DMS114 treated with DMSO at 0.1 percent for 48 hours (cell line): ENCODE data around the gene RRM1.
"Not testable (repeated sequence)": the region's sequence is repeated elsewhere in the genome, so short reads cannot be mapped to it uniquely, and the experiment has no call there.

Source experiments
- DNase-seq: peaks from one replicate; lab custom pipeline; 2025; ENCODE audit not compliant: unreplicated experiment; lab: John Stamatoyannopoulos, UW

Gene RRM1

GRCh38 chr11:4134806-4135205, 40.2 kb downstream of the RRM1 start:
- DNase-seq = no peak

- no peak for DNase-seq
Observed at GRCh38 chr11:4138497-4138896, 43.9 kb downstream of the RRM1 start.

DNA sequence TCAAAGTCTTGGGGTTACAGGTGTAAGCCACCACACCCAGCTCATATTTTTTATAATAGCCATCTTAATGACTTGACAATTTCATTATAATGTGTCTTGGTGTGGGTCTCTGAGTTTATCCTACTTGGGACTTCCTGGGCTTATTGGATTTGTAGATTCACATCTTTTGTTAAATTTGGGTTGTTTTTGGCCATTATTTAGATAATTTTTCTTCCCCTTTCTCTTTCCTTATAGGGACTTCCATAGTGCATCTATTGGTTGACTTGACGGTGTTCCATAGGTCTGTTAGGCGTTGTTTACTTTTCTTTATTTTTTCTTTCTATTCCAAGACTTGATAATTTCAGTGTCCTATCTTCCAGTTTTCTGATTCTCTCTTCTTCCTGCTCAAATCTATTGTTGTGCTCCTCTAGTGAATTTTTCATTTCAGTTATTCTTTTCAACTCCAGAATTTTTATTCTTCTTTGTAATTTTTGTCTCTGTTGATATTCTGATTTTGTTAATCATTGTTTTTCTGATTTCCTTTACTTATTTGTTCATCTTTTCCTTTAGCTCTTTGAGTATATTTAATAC, 45.6 kb downstream of the RRM1 start:
- no peak for DNase-seq

GRCh38 chr11:4146070-4146771, 51.6 kb downstream of the RRM1 start:
- DNase-seq = no peak

DNA sequence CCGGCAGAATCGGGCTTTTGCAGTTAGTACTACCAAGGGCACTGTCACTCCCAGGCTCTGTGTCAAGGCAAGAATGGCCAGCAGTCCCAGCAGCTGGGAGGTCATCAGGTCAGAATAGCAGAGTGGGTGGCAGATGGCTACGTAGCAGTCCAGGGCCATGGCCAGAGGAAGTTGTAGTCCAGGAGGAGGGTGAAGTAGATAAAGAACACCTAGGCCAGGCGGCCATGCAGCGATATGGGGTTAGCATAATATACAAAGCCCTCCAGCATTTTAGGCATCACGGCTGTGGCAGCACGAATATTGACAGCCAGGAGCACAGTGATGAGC, 52.1 kb downstream of the RRM1 start:
- DNase-seq = no peak

DNA sequence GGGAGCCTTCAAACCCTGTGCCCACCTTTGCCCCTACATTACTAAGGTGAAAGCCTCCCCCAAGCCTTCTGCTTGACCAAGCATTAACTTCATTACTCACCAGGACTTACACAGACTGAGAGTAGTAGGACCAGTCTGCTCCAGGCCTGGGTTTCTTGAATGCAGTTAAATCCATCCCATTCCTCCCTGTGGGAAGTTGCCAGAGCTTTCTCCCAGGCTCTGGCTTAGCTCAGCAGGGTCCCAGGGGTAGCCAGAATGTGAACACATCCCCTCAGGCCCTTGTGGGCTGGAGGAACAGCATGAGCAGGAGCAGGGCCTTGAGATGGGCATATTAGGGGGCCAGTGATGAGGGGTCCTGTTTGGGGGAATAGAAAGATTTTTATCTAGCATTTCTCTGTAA, 59.9 kb downstream of the RRM1 start:
- no peak for DNase-seq

GRCh38 chr11:4156571-4156970, 62.0 kb downstream of the RRM1 start:
- no peak for DNase-seq

- not testable (repeated sequence) for DNase-seq
Observed at GRCh38 chr11:4158818-4159217, 64.2 kb downstream of the RRM1 start.

DNA sequence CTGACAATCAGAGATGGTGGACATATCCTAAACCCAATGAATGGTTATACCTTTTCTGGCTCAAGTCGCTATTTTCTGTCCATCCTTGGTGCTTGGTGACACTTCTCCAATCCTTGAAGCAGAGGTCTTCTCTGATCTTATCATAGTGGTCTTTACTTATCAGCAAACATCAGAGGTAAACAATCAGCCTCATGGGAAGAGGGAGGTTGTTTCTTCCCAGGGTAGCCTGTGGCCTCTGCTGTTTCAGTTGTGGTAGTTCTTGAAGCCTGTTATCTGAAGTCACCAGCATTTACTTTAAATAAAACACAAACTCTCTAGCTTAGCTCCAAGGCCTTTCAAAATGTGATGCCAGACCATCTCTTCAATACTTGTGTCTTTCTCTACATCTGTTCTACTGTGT, 66.7 kb downstream of the RRM1 start:
- no peak for DNase-seq

- no peak for DNase-seq
Observed at GRCh38 chr11:4164884-4165590, 70.4 kb downstream of the RRM1 start.

DNA sequence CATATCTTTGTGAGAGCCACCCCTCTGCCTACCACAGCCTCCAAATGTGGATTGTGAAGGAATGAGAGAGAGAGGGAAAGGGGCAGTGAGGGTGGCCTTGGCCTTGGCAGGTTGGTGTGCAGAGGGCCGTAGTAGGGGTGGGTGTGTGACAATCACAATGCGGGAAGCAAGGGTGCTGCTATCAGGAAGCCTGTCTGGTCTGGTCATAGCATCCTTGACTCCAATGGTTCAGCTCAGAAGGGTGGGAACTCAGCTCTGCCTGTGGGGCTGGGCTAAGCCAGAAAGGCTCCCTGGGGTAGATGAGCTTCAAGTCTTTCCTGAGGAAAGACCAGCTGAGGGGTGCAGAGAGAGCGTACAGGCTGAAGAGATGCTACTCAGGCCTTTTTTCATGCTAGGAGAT, 72.7 kb downstream of the RRM1 start:
- no peak for DNase-seq

GRCh38 chr11:4167758-4168157, 73.2 kb downstream of the RRM1 start:
- no peak for DNase-seq

DNA sequence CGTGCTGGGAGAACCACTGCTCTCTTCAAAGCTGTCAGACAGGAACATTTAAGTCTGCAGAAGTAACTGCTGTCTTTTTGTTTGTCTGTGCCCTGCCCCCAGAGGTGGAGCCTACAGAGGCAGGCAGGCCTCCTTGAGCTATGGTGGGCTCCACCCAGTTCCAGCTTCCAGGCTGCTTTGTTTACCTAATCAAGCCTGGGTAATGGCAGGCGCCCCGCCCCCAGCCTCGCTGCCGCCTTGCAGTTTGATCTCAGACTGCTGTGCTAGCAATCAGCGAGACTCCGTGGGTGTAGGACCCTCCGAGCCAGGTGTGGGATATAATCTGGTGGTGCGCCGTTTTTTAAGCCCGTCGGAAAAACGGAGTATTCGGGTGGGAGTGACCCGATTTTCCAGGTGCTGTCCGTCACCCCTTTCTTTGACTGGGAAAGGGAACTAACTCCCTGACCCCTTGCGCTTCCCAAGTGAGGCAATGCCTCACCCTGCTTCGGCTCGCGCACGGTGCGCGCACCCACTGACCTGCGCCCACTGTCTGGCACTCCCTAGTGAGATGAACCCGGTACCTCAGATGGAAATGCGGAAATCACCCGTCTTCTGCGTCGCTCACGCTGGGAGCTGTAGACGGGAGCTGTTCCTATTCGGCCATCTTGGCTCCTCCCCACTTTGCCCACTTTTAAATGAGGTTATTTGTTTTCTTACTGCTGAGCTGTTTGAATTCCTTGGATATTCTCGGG, 81.2 kb downstream of the RRM1 start:
- not testable (repeated sequence) for DNase-seq

DNA sequence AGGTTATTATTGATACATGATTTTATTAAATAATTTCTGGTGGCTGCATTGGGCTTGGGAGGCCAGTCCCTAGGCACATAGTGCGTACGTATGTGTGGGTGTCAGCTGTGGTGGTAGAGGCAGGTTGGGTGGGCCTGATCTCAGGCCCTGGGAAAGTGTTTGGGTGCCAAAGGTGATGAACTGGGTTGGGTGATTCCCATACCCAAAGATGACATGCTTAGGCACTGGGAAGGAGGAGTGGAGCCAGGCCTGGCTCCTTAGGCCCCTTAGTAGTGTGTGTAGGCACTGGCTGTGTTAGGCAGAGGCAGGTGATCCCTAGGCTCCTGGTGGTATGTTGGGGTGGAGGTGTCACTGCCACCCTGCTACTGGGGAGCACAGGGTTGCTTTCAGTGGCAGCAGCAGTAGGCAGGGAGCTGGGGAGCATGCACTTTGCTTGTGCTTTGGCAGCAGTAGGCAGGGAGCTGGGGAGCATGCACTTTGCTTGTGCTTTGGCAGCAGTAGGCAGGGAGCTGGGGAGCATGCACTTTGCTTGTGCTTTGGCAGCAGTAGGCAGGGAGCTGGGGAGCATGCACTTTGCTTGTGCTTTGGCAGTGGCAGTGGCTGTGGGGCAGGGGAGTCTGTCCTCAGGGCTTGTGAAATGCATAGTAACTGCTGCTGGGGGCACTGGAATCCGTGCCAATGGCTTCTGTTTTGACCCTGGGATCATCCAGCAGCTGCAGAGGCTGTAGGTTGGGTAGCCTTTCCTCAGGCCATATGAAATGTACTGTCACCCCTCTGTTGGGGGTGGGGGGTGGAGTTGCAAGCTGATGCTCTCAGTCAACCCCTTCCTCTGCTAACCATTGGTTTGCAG, 84.4 kb downstream of the RRM1 start:
- DNase-seq = no peak

GRCh38 chr11:4180441-4181183, 86.0 kb downstream of the RRM1 start:
- DNase-seq = no peak

DNA sequence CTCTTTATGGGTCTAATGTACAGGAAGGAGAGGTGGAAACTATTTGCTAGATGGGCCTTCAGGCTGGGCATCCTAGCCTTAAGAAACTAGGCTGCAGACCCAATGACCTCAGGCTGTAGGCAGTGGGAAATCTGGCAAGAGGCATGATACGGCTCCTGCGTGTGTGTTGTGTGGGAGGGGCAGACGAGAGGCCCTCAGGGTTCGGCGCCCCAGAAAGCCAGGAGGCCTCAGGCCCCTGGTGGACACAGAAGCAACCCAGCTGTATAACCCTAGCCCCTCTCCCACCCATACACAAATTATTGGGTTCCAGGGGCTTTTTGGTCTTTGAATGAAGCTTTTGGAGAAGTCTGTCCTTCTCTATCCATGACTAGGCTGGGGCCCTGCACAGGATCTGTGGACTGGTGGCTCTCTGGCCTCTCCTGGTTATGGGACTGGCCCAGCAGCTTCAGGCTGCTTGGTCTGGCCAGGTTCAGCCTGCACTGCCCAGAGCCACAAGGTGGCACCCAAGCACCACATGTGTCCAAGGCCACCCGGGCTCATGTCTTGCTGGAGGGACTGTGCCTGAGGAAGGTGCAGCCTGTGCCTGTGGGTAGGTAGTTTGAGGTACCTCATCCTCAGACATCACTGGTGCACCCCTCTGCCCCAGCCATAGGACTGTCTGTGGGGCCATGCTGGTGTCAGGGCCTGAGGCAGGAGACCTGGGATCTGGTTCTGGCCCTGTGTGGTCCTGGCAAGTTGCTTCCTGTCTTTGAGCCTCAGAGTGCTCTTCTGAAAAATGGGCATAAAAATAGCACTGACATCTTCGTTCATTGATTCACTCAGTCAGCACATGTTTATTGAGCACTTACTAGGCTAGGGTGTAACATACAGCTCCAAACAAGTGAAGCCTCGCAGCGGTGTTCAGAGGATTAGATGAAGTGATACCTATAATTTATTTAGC, 87.5 kb downstream of the RRM1 start:
- DNase-seq = peak; percentile 13

- DNase-seq = no peak
Observed at GRCh38 chr11:4183410-4184057, 88.9 kb downstream of the RRM1 start.

DNA sequence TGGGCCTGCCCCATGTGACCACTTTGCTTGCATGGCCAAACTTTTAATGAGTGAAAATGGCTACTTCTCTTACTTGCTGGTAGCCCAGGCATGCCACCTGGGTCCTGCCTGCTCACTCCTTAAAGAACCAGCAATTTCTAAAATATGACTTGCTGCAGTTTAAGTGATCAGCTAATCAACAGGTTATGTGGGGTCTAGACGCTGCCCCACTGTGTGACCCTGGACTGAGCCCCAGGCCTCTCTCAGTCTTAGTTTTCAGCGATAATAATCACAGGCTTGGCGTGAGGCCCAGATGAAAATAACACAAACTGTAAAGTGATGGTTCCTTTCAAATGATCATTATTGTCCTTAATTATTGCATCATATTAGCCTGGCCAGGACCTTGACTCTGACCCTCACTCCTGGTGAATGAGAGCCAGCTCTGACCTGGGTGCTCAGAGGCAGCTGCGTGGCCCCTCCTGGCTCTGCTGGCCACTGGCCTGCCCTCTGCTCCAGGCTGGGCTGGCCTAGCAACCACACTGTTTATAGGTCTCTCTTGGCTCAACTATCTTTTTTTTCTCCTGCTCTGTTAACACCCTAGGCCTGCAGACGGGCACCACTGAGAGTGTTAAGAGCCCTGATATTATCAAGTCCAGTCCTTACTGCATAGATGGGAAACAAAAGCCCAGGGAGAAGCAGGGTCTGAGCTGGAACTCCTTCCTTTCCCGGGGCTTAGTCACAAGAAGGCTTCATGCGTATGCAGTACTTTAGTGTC, 89.7 kb downstream of the RRM1 start:
- no peak for DNase-seq
